Measurements from ENCODE around the gene AUTS2. TPM values are rescaled to one million over a fixed set of nuclear protein-coding genes. Genes with fewer than 3 reads are reported as not detected.

Gene AUTS2
- polyA plus RNA-seq, 1 donor from 2014 or later = 97.3 TPM

DNA sequence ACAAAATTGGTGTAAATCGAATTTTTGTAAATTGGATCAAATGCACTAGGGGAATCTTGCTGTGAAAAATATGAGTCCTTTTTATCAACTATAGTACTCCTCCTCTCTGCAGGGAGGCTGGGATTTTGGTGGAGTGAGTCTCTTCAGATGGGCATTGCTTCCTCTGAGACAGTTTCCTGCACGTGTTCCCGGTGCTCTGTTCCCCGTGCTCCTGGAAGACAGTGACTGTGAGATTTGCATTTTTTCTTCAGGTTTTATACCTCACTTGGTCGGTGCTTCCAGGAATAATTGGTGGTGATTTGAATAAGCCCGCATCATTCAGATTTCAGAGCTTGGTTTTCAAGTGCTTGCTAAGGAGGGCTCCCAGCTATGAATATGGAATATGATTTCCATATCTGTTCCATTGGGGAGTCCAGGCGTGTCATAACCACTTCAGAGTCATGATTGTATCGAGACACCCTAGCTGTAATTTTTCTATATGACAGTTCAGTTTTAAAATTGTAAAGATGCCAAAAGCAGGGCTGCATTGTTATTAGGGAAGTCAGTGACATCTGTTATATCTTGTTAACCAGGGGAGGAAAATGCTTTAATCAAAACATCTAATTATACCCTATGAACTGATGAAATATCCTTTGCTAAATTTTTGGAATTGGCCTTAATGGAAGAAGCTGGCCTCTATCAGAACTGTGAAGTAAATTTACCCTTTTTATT lies 12.3 kb downstream of the AUTS2 start:
- Histone ChIP-seq H4K20me1 (ENCODE audit: insufficient read depth) (peaks cover 20% of the 10 kb centered on the region), H3K27ac (ENCODE audit: low read length) (peak overlapping the region; percentile 44), H3K4me2 (ENCODE audit: low read length) (peak overlapping the region; percentile 59), H2AFZ (ENCODE audit: low read depth, low read length) (no peak overlapping the region), H3F3A (ENCODE audit: insufficient read depth, low read length, poor library complexity, severe bottlenecking) (peaks cover 6% of the 10 kb centered on the region), H3K9me2 (ENCODE audit: insufficient read depth, low read length) (no peaks in the 10 kb centered on the region), H3K27me3 (ENCODE audit: insufficient read depth, low read depth, low read length) (no peaks in the 10 kb centered on the region), H3K9me3 (ENCODE audit: low read length) (no peaks in the 10 kb centered on the region), H3K79me2 (replicated peaks; ENCODE audit: insufficient read depth, low read length) (peaks cover 90% of the 10 kb centered on the region), H3K36me3 (ENCODE audit: insufficient read depth, low read length) (no peaks in the 10 kb centered on the region), H3K4me3 (ENCODE audit: low read length) (peak overlapping the region; percentile 47), H3K9ac (ENCODE audit: low read length) (peak overlapping the region; percentile 8)
- TF ChIP-seq POLR2AphosphoS5 (IDR thresholded peaks at IDR 0.05) (no peak), EP300 (conservative IDR thresholded peaks at IDR 0.05; ENCODE audit: poor library complexity, severe bottlenecking) (no peak), MXI1 (conservative IDR thresholded peaks at IDR 0.05; ENCODE audit: poor library complexity, severe bottlenecking) (peak; percentile 44), RAD21 (conservative IDR thresholded peaks at IDR 0.05) (peak; percentile 10)
- TF ChIP-seq, protein P1, sequence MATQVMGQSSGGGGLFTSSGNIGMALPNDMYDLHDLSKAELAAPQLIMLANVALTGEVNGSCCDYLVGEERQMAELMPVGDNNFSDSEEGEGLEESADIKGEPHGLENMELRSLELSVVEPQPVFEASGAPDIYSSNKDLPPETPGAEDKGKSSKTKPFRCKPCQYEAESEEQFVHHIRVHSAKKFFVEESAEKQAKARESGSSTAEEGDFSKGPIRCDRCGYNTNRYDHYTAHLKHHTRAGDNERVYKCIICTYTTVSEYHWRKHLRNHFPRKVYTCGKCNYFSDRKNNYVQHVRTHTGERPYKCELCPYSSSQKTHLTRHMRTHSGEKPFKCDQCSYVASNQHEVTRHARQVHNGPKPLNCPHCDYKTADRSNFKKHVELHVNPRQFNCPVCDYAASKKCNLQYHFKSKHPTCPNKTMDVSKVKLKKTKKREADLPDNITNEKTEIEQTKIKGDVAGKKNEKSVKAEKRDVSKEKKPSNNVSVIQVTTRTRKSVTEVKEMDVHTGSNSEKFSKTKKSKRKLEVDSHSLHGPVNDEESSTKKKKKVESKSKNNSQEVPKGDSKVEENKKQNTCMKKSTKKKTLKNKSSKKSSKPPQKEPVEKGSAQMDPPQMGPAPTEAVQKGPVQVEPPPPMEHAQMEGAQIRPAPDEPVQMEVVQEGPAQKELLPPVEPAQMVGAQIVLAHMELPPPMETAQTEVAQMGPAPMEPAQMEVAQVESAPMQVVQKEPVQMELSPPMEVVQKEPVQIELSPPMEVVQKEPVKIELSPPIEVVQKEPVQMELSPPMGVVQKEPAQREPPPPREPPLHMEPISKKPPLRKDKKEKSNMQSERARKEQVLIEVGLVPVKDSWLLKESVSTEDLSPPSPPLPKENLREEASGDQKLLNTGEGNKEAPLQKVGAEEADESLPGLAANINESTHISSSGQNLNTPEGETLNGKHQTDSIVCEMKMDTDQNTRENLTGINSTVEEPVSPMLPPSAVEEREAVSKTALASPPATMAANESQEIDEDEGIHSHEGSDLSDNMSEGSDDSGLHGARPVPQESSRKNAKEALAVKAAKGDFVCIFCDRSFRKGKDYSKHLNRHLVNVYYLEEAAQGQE (IDR thresholded peaks at IDR 0.05; ENCODE audit: borderline replicate concordance) = peak; percentile 23

DNA sequence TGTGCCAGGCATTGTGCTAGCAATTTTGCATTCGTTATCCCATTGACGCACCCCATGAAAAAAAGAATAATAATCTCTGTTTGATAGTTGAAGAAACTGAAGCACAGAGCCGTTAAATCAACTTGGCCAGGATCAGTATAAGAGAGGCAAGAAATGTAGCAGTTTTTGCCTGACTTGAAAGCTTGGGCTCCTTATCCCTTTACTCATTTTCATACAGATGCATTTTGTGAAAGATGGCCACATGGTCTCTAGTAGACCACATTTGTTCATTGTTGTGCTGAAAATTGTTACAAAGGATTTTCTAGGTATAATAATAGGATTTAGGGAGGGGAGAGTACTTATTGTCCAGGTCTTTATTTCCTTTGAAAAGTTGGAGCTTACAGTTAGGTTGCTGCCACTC lies 14.7 kb downstream of the AUTS2 start:
- Histone ChIP-seq H3K27ac (ENCODE audit: low read length) (no peak overlapping the region), H3K27me3 (ENCODE audit: insufficient read depth, low read depth, low read length) (no peaks in the 10 kb centered on the region), H4K20me1 (ENCODE audit: insufficient read depth) (peaks cover 24% of the 10 kb centered on the region)

More for the DNA sequence above, 14.7 kb downstream of the AUTS2 start:
- H3K4me2 ChIP-seq (ENCODE audit: low read length) = no peak overlapping the region
- no peak overlapping the region for H3K4me3 ChIP-seq (ENCODE audit: low read length)
- no peaks in the 10 kb centered on the region for H3K9me2 ChIP-seq (ENCODE audit: insufficient read depth, low read length)
- peaks cover 6% of the 10 kb centered on the region for H3F3A ChIP-seq (ENCODE audit: insufficient read depth, low read length, poor library complexity, severe bottlenecking)
- H2AFZ ChIP-seq (ENCODE audit: low read depth, low read length) = no peak overlapping the region
- no peak overlapping the region for H3K9ac ChIP-seq (ENCODE audit: low read length)
- TF ChIP-seq RAD21 (conservative IDR thresholded peaks at IDR 0.05) (no peak), POLR2AphosphoS5 (IDR thresholded peaks at IDR 0.05) (no peak), SMC3 (conservative IDR thresholded peaks at IDR 0.05; ENCODE audit: poor library complexity) (no peak)
- TF ChIP-seq, protein P1 (IDR thresholded peaks at IDR 0.05; ENCODE audit: borderline replicate concordance) = no peak
- TF ChIP-seq, protein P2, sequence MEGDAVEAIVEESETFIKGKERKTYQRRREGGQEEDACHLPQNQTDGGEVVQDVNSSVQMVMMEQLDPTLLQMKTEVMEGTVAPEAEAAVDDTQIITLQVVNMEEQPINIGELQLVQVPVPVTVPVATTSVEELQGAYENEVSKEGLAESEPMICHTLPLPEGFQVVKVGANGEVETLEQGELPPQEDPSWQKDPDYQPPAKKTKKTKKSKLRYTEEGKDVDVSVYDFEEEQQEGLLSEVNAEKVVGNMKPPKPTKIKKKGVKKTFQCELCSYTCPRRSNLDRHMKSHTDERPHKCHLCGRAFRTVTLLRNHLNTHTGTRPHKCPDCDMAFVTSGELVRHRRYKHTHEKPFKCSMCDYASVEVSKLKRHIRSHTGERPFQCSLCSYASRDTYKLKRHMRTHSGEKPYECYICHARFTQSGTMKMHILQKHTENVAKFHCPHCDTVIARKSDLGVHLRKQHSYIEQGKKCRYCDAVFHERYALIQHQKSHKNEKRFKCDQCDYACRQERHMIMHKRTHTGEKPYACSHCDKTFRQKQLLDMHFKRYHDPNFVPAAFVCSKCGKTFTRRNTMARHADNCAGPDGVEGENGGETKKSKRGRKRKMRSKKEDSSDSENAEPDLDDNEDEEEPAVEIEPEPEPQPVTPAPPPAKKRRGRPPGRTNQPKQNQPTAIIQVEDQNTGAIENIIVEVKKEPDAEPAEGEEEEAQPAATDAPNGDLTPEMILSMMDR (IDR thresholded peaks at IDR 0.05; ENCODE audit: poor library complexity, severe bottlenecking) = no peak
- no peaks in the 10 kb centered on the region for H3K36me3 ChIP-seq (ENCODE audit: insufficient read depth, low read length)
- no peaks in the 10 kb centered on the region for H3K9me3 ChIP-seq (ENCODE audit: low read length)
- peaks cover 89% of the 10 kb centered on the region for H3K79me2 ChIP-seq (replicated peaks; ENCODE audit: insufficient read depth, low read length)
